WTC11 (cell line): Measurements from ENCODE around the gene ENTPD6. TPM values are rescaled to one million over a fixed set of nuclear protein-coding genes. Genes with fewer than 3 reads are reported as not detected.

ENCODE experiments used
- ATAC-seq: fragments of 200-7000 bp; cut with Tn5 transposase; 2 replicates; pipeline ENCODE4 v1.10.0; 2021; ENCODE audit warnings: mild to moderate bottlenecking, moderate library complexity
- CTCF ChIA-PET: fragments of 300-600 bp; sonication (Branson Sonifier 250); formaldehyde crosslinking; loops from one replicate; lab custom pipeline; 2021; ENCODE audit warnings: antibody characterized with exemption; lab: Charles Lee
- POLR2A ChIA-PET: fragments of 350-600 bp; sonication (Branson Sonifier 250); formaldehyde crosslinking; loops from one replicate; lab custom pipeline; 2021; ENCODE audit warnings: antibody characterized with exemption; lab: Charles Lee
- DNase-seq: peaks from one replicate; pipeline ENCODE4 v3.0.0; 2021; ENCODE audit warnings: low spot score
- H3K27ac Mint-ChIP-seq: 2 replicates; pipeline ENCODE4 v1.8.0; 2021; ENCODE audit warnings: mixed read lengths
- H3K27me3 Mint-ChIP-seq: 2 replicates; pipeline ENCODE4 v1.8.0; 2021; ENCODE audit warnings: low read depth, mild to moderate bottlenecking, moderate library complexity, mixed read lengths
- H3K36me3 Mint-ChIP-seq: 2 replicates; pipeline ENCODE4 v1.8.0; 2021; ENCODE audit warnings: mixed read lengths
- H3K4me1 Mint-ChIP-seq: 2 replicates; pipeline ENCODE4 v1.8.0; 2022; ENCODE audit warnings: mixed read lengths
- H3K4me3 Mint-ChIP-seq: 2 replicates; pipeline ENCODE4 v1.8.0; 2021; ENCODE audit warnings: mild to moderate bottlenecking, moderate library complexity, mixed read lengths
- H3K9me3 Mint-ChIP-seq: 2 replicates; pipeline ENCODE4 v1.8.0; 2021; ENCODE audit warnings: mixed read lengths
- ATF3 ChIP-seq: sonication (generic); formaldehyde crosslinking; conservative IDR thresholded peaks from 2 replicates; pipeline ENCODE4 v1.8.1; 2022; ENCODE audit warnings: mild to moderate bottlenecking, missing genetic modification reagents
- ATF6 ChIP-seq: sonication (generic); formaldehyde crosslinking; IDR thresholded peaks from 2 replicates; pipeline ENCODE4 v1.8.1; 2023; ENCODE audit warnings: mild to moderate bottlenecking, missing genetic modification reagents
- CREB1 ChIP-seq: sonication (generic); formaldehyde crosslinking; IDR thresholded peaks from 2 replicates; pipeline ENCODE4 v1.8.0; 2023; ENCODE audit warnings: mild to moderate bottlenecking, missing genetic modification reagents
- CREM ChIP-seq: sonication (generic); formaldehyde crosslinking; IDR thresholded peaks from 2 replicates; pipeline ENCODE4 v1.8.1; 2022; ENCODE audit warnings: mild to moderate bottlenecking, missing genetic modification reagents, moderate library complexity
- ESRRA ChIP-seq: sonication (generic); formaldehyde crosslinking; IDR thresholded peaks from 2 replicates; pipeline ENCODE4 v1.8.1; 2022; ENCODE audit warnings: mild to moderate bottlenecking, missing genetic modification reagents, borderline replicate concordance
- FOXP4 ChIP-seq: sonication (generic); formaldehyde crosslinking; IDR thresholded peaks from 2 replicates; pipeline ENCODE4 v1.8.0; 2022; ENCODE audit warnings: mild to moderate bottlenecking, missing genetic modification reagents
- GRHL2 ChIP-seq: fragments of 250-450 bp; sonication (Bioruptor Pico); IDR thresholded peaks from 2 replicates; pipeline ENCODE4 v1.8.0; 2022; ENCODE audit warnings: mild to moderate bottlenecking, moderate library complexity; ENCODE audit not compliant: insufficient replicate concordance, severe bottlenecking
- HMGXB4 ChIP-seq: sonication (generic); formaldehyde crosslinking; IDR thresholded peaks from 2 replicates; pipeline ENCODE4 v1.8.1; 2023; ENCODE audit warnings: mild to moderate bottlenecking, moderate library complexity, missing genetic modification reagents
- JAZF1 ChIP-seq: fragments of 250-450 bp; sonication (Bioruptor Pico); IDR thresholded peaks from 2 replicates; pipeline ENCODE4 v1.9.0; 2021; ENCODE audit warnings: moderate library complexity, mild to moderate bottlenecking, inconsistent platforms
- JUN ChIP-seq: sonication (generic); formaldehyde crosslinking; IDR thresholded peaks from 2 replicates; pipeline ENCODE4 v1.8.0; 2023; ENCODE audit warnings: mild to moderate bottlenecking, missing genetic modification reagents
- MAX ChIP-seq: sonication (generic); formaldehyde crosslinking; IDR thresholded peaks from 2 replicates; pipeline ENCODE4 v1.8.0; 2022; ENCODE audit warnings: mild to moderate bottlenecking, missing genetic modification reagents
- MXD4 ChIP-seq: fragments of 250-450 bp; sonication (Bioruptor Pico); IDR thresholded peaks from 2 replicates; pipeline ENCODE4 v1.8.0; 2021; ENCODE audit warnings: mild to moderate bottlenecking, moderate library complexity, borderline replicate concordance
- RELA ChIP-seq: sonication (generic); formaldehyde crosslinking; IDR thresholded peaks from 2 replicates; pipeline ENCODE4 v1.8.1; 2022; ENCODE audit warnings: missing genetic modification reagents, mild to moderate bottlenecking, borderline replicate concordance
- RORB ChIP-seq: fragments of 250-450 bp; sonication (Bioruptor Pico); IDR thresholded peaks from 2 replicates; pipeline ENCODE4 v1.9.0; 2021; ENCODE audit warnings: mild to moderate bottlenecking
- SMAD3 ChIP-seq: sonication (generic); formaldehyde crosslinking; IDR thresholded peaks from 2 replicates; pipeline ENCODE4 v1.8.0; 2022; ENCODE audit warnings: missing genetic modification reagents, mild to moderate bottlenecking, borderline replicate concordance
- TCF7 ChIP-seq: sonication (generic); formaldehyde crosslinking; IDR thresholded peaks from 2 replicates; pipeline ENCODE4 v1.8.0; 2022; ENCODE audit warnings: mild to moderate bottlenecking, low read depth, missing genetic modification reagents, moderate library complexity
- ZNF138 ChIP-seq: sonication (generic); formaldehyde crosslinking; conservative IDR thresholded peaks from 2 replicates; pipeline ENCODE4 v1.8.1; 2022; ENCODE audit warnings: mild to moderate bottlenecking, moderate library complexity, missing genetic modification reagents
- ZNF219 ChIP-seq: sonication (generic); formaldehyde crosslinking; IDR thresholded peaks from 2 replicates; pipeline ENCODE4 v1.8.0; 2023; ENCODE audit warnings: missing genetic modification reagents, mild to moderate bottlenecking, borderline replicate concordance
- ZNF317 ChIP-seq: sonication (generic); formaldehyde crosslinking; IDR thresholded peaks from 2 replicates; pipeline ENCODE4 v1.8.1; 2023; ENCODE audit warnings: low read depth, mild to moderate bottlenecking, moderate library complexity, missing genetic modification reagents, borderline replicate concordance
- ZNF416 ChIP-seq: fragments of 250-450 bp; sonication (Bioruptor Pico); IDR thresholded peaks from 2 replicates; pipeline ENCODE4 v1.9.0; 2021; ENCODE audit warnings: mild to moderate bottlenecking, inconsistent platforms
- ZNF425 ChIP-seq: fragments of 250-450 bp; sonication (Bioruptor Pico); conservative IDR thresholded peaks from 2 replicates; pipeline ENCODE4 v1.9.0; 2021; ENCODE audit warnings: mild to moderate bottlenecking
- total RNA-seq: library from RNA; stranded (reverse); gene quantifications from 3 replicates; pipeline ENCODE4 v1.2.3, GENCODE V29; 2021

ENTPD6 gene
- total RNA-seq, 1 experiment from 2014 or later: 56.9 TPM

- POLR2A ChIA-PET: no interaction called here
- CTCF ChIA-PET: interaction anchor here (1.2 kb wide), 1 partner anchor 30 kb away, joined by 4 read pairs; no protein-coding TSS in a partner anchor
- Mint-ChIP-seq H3K4me1 (no peaks in the 10 kb centered on the region), H3K36me3 (peaks cover 2% of the 10 kb centered on the region), H3K4me3 (no peak overlapping the region)
- peak; percentile 62 for ATAC-seq
- no peak for TF ChIP-seq CREM (CRISPR knock-in tag)
- TF ChIP-seq ZNF416: no peak
- no peak for TF ChIP-seq MXD4 (CRISPR knock-in tag)
- no peak for TF ChIP-seq ZNF425
- no peak for TF ChIP-seq MAX (CRISPR knock-in tag)
- no peak for TF ChIP-seq JAZF1 (CRISPR knock-in tag)
- TF ChIP-seq ZNF317 (CRISPR knock-in tag): no peak
- no peak for TF ChIP-seq FOXP4 (CRISPR knock-in tag)
- no peak for TF ChIP-seq RELA (CRISPR knock-in tag)
- no peak for TF ChIP-seq SMAD3 (CRISPR knock-in tag)
- no peak for TF ChIP-seq ZNF138 (CRISPR knock-in tag)
- TF ChIP-seq, all 79 proteins: peak for 0
- Mint-ChIP-seq H3K9me3 (no peaks in the 10 kb centered on the region), H3K27me3 (no peaks in the 10 kb centered on the region), H3K27ac (no peak overlapping the region)
- DNase-seq: no peak
Measured at GRCh38 chr20:25217161-25218108, 21.9 kb downstream of the ENTPD6 start.

- ChIA-PET CTCF (interaction anchor here (1.2 kb wide), 1 partner anchor 29 kb away, joined by 4 read pairs; no protein-coding TSS in a partner anchor), POLR2A (no interaction called here)
- H3K9me3 Mint-ChIP-seq: no peaks in the 10 kb centered on the region
- H3K36me3 Mint-ChIP-seq: peaks cover 2% of the 10 kb centered on the region
- H3K27me3 Mint-ChIP-seq: no peaks in the 10 kb centered on the region
- H3K4me1 Mint-ChIP-seq: peaks cover 1% of the 10 kb centered on the region; the same call in 1 of the 2 replicates
- no peak for ATAC-seq
- no peak overlapping the region for H3K4me3 Mint-ChIP-seq
- no peak overlapping the region for H3K27ac Mint-ChIP-seq
- no peak for DNase-seq
- TF ChIP-seq ATF6 (CRISPR knock-in tag) (no peak), FOXP4 (CRISPR knock-in tag) (no peak), TCF7 (CRISPR knock-in tag) (no peak), ESRRA (no peak), CREB1 (CRISPR knock-in tag) (no peak), RORB (no peak), JUN (CRISPR knock-in tag) (no peak), MAX (CRISPR knock-in tag) (no peak), ZNF219 (CRISPR knock-in tag) (no peak), GRHL2 (CRISPR knock-in tag) (no peak), HMGXB4 (CRISPR knock-in tag) (no peak), ATF3 (no peak)
Measured at GRCh38 chr20:25218109-25218486, 22.6 kb downstream of the ENTPD6 start.
